ENCODE data around the gene LRMDA. TPM values are rescaled to one million over a fixed set of nuclear protein-coding genes. Genes with fewer than 3 reads are reported as not detected.

The LRMDA gene
- total and polyA plus RNA-seq, 10 of the 15 experiments (the other 5 are each of a cell fraction or from before 2014, with no cell fraction given), result 0.07 to 0.54 (median 0.29) TPM; not detected in 4

GRCh38 chr10:75976681-75977080, 545.3 kb downstream of the LRMDA start (continued):
- TF ChIP-seq TARDBP (IDR thresholded peaks at IDR 0.05; ENCODE audit: borderline replicate concordance) (no peak), CREM (IDR thresholded peaks at IDR 0.05; ENCODE audit: low read depth) (no peak), KDM1A (IDR thresholded peaks at IDR 0.05; ENCODE audit: borderline replicate concordance) (no peak), BCL3 (IDR thresholded peaks at IDR 0.05; ENCODE audit: borderline replicate concordance, insufficient read depth, low read depth, low read length, poor library complexity, severe bottlenecking) (no peak)

GRCh38 chr10:75977139-75977538, 545.7 kb downstream of the LRMDA start:
- Histone ChIP-seq H2AFZ (ENCODE audit: control insufficient read depth, low read depth, low read length) (no peak overlapping the region), H3K9ac (ENCODE audit: control insufficient read depth, insufficient read depth, low read length) (no peak overlapping the region), H3K4me1 (ENCODE audit: control insufficient read depth, insufficient read depth, low read length) (no peaks in the 10 kb centered on the region), H3K27ac (ENCODE audit: control insufficient read depth, insufficient read depth) (no peak overlapping the region), H4K20me1 (ENCODE audit: control insufficient read depth, insufficient read depth) (no peaks in the 10 kb centered on the region), H3K4me2 (ENCODE audit: control insufficient read depth, insufficient read depth) (no peak overlapping the region), H3K9me3 (replicated peaks; ENCODE audit: control insufficient read depth, insufficient read depth, low read length) (no peaks in the 10 kb centered on the region), H3K79me2 (ENCODE audit: control insufficient read depth, insufficient read depth, low read length) (no peaks in the 10 kb centered on the region), H3K27me3 (replicated peaks in 1 of 2; ENCODE audit: control insufficient read depth in 2 of 2, insufficient read depth in 2 of 2, low read length in 1 of 2) (no peaks in the 10 kb centered on the region; a peak in 1 of 4 replicates), H3K36me3 (ENCODE audit: control insufficient read depth in 2 of 2, insufficient read depth in 2 of 2, low read length in 1 of 2) (no peaks in the 10 kb centered on the region), H3K4me3 (no peak overlapping the region)
- 16% methylated on average over 4 of the region's 4 CpGs for WGBS (ENCODE audit: insufficient coverage, insufficient replicate concordance, low lambda C conversion rate, missing lambda C conversion rate)
- BruUV-seq (replicated peaks), result no TSS peak
- no peak for ATAC-seq
- FAIRE-seq, result no peak
- intact Hi-C loops (cut with micrococcal nuclease; ENCODE audit: unreplicated experiment) (no loop called here), in situ Hi-C loops (cut with MboI) (no loop called here)
- RAD21 ChIA-PET (ENCODE audit: unreplicated experiment), result interaction anchor here (0.5 kb wide), 1 partner anchor 1585 kb away, joined by 3 read pairs; no protein-coding TSS in a partner anchor
- DNase-seq (ENCODE audit: low read depth, low spot score), result no peak
- CTCF ChIA-PET, result interaction anchor here (0.6 to 1.7 kb wide), 3 partner anchors 9 to 283 kb away, joined by 3 to 5 read pairs (median 4); no protein-coding TSS in a partner anchor
- SMC1A ChIA-PET (ENCODE audit: uncharacterized antibody, unreplicated experiment), result no interaction called here
- POLR2A ChIA-PET, result interaction anchor here (0.6 to 0.7 kb wide), 2 partner anchors 326 to 1158 kb away, joined by 3 to 5 read pairs; no protein-coding TSS in a partner anchor
- TF ChIP-seq NRF1 (conservative IDR thresholded peaks at IDR 0.05; ENCODE audit: low read depth, low read length) (no peak), BRCA1 (IDR thresholded peaks at IDR 0.05; ENCODE audit: low read depth, low read length) (no peak), EGR1 (IDR thresholded peaks at IDR 0.05; ENCODE audit: borderline replicate concordance in 1 of 2, low read depth in 2 of 2, low read length in 2 of 2) (no peak), MLLT1 (IDR thresholded peaks at IDR 0.05) (no peak), ZBTB33 (IDR thresholded peaks at IDR 0.05) (no peak), ZNF622 (IDR thresholded peaks at IDR 0.05) (no peak), HDAC2 (IDR thresholded peaks at IDR 0.05) (no peak), E4F1 (IDR thresholded peaks at IDR 0.05; ENCODE audit: borderline replicate concordance, partially characterized antibody) (no peak)
- TF ChIP-seq, protein P1, sequence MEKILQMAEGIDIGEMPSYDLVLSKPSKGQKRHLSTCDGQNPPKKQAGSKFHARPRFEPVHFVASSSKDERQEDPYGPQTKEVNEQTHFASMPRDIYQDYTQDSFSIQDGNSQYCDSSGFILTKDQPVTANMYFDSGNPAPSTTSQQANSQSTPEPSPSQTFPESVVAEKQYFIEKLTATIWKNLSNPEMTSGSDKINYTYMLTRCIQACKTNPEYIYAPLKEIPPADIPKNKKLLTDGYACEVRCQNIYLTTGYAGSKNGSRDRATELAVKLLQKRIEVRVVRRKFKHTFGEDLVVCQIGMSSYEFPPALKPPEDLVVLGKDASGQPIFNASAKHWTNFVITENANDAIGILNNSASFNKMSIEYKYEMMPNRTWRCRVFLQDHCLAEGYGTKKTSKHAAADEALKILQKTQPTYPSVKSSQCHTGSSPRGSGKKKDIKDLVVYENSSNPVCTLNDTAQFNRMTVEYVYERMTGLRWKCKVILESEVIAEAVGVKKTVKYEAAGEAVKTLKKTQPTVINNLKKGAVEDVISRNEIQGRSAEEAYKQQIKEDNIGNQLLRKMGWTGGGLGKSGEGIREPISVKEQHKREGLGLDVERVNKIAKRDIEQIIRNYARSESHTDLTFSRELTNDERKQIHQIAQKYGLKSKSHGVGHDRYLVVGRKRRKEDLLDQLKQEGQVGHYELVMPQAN (conservative IDR thresholded peaks at IDR 0.05), result no peak

Measured in GM12878 (cell line).